Measurements from ENCODE around the gene ARHGAP15. TPM values are rescaled to one million over a fixed set of nuclear protein-coding genes. Genes with fewer than 3 reads are reported as not detected.

ARHGAP15 gene
- total RNA-seq, 1 donor from 2014 or later = 0.51 TPM

DNA sequence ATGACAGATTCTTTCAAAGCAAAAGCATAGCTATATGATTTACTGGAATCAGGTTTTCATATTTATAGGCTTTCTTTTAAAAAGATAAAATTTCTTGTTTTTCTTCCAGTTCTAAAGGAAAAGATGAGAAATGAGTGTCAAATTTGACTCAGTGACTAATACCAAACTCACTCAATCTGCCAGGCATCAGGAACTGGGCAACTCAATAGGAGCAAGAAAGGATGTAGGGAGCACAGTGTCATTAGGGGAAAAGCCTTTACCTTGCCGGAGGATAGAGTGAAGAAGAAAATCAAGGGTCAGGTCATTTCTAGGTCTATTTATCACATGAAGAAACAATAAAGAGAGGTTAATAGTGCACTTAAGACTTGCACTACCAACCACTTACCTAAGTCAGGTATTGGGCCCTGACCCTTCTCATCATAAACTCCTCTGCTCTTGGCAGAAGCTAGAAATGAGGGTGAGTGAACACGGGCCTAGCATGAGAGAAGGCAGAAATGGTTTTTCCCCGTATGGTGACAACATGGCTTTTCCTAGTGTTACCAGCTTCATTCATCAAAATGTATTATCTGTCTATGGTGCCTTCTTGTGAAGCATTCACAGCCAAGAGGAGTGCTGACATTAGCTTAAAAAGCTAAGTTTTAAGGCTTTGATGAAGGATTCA lies 151.0 kb downstream of the ARHGAP15 start:
- TF ChIP-seq, protein P1, sequence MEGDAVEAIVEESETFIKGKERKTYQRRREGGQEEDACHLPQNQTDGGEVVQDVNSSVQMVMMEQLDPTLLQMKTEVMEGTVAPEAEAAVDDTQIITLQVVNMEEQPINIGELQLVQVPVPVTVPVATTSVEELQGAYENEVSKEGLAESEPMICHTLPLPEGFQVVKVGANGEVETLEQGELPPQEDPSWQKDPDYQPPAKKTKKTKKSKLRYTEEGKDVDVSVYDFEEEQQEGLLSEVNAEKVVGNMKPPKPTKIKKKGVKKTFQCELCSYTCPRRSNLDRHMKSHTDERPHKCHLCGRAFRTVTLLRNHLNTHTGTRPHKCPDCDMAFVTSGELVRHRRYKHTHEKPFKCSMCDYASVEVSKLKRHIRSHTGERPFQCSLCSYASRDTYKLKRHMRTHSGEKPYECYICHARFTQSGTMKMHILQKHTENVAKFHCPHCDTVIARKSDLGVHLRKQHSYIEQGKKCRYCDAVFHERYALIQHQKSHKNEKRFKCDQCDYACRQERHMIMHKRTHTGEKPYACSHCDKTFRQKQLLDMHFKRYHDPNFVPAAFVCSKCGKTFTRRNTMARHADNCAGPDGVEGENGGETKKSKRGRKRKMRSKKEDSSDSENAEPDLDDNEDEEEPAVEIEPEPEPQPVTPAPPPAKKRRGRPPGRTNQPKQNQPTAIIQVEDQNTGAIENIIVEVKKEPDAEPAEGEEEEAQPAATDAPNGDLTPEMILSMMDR (IDR thresholded peaks at IDR 0.05; ENCODE audit: unreplicated experiment) = no peak
- Mint-ChIP-seq H3K4me3 (no peak overlapping the region), H3K4me1 (peaks cover 3% of the 10 kb centered on the region), H3K9me3 (peaks cover 6% of the 10 kb centered on the region), H3K36me3 (no peaks in the 10 kb centered on the region), H3K27me3 (ENCODE audit: low read depth) (no peaks in the 10 kb centered on the region), H3K27ac (no peak overlapping the region)
- no peak for DNase-seq (ENCODE audit: low spot score in 2 of 2, unreplicated experiment in 2 of 2)

DNA sequence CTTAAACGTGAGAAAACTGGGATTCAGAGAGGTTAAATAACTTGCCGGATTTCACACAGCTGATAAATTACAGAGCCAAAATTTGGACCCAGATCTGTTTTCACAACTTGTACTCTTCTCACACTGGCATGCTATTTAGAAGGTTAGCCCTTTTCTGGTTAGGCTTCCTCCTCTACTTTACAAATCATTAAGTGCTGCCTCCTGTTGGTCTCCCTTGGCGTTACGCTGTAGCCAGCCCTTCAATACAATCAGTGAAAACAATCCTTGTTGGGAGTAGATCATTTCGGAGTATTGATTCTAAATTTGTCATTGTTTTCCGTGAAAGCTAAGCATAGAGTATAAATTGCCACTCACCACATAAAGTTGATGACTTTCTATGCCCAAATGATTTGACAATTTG lies 153.5 kb downstream of the ARHGAP15 start:
- no peak for DNase-seq (ENCODE audit: low spot score in 2 of 2, unreplicated experiment in 2 of 2)
- H3K27me3 Mint-ChIP-seq (ENCODE audit: low read depth) = no peaks in the 10 kb centered on the region
- no peak overlapping the region for H3K27ac Mint-ChIP-seq
- H3K4me3 Mint-ChIP-seq = no peak overlapping the region
- TF ChIP-seq, protein P1 (IDR thresholded peaks at IDR 0.05; ENCODE audit: unreplicated experiment) = no peak
- peaks cover 6% of the 10 kb centered on the region for H3K9me3 Mint-ChIP-seq
- H3K4me1 Mint-ChIP-seq = no peaks in the 10 kb centered on the region
- no peaks in the 10 kb centered on the region for H3K36me3 Mint-ChIP-seq

DNA sequence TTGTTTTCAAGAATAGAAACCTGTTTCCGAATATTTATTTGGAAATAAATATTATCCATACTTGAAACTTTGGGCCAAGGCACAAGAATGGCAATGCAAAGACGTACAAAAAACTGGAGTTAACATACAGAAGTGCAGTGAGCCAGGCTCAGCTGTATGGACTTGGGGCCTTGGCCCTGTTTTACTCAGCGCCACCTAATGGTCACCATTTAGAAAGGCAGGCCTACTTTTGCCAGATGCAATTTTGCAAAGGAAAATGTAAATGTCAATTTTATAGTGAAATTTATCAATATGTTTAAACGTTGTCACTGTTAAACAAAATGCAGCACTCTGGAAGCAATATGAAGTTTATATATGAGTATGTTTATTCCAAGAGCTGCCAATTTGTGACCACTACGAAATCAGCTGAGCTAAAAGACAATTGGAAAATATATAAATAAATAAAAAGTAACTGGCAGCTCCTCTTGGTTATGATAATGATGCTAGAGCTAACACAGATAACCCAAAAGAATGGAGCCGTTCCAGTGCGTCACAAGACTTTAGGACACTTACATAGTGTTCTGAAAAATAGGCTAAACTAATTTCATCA lies 155.0 kb downstream of the ARHGAP15 start:
- H3K27me3 Mint-ChIP-seq (ENCODE audit: low read depth) = no peaks in the 10 kb centered on the region
- H3K27ac Mint-ChIP-seq = no peak overlapping the region
- no peak overlapping the region for H3K4me3 Mint-ChIP-seq
- H3K4me1 Mint-ChIP-seq = no peaks in the 10 kb centered on the region
- H3K9me3 Mint-ChIP-seq = peaks cover 6% of the 10 kb centered on the region
- DNase-seq (ENCODE audit: low spot score in 2 of 2, unreplicated experiment in 2 of 2) = no peak
- no peaks in the 10 kb centered on the region for H3K36me3 Mint-ChIP-seq
- TF ChIP-seq, protein P1 (IDR thresholded peaks at IDR 0.05; ENCODE audit: unreplicated experiment) = peak; percentile 55

DNA sequence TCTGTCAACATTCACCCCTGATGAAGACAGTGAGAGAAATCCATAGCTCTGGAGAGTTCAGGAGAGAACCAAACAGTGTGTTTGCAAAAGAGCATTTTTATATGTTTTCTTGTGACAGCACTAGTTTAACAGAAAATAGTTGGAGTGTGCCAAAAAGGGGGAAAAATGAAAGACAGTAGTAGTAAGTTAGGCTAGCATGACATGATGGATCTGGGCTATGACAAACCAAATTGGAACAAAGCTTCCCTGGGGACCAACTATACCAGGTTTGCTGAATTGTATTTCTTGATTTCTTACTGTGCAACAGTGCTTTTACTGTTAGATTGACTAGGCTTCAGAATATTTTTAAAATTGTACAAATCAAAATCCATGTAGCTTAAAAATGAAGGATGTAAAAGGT lies 159.8 kb downstream of the ARHGAP15 start:
- Mint-ChIP-seq H3K27ac (no peak overlapping the region), H3K36me3 (no peaks in the 10 kb centered on the region), H3K9me3 (no peaks in the 10 kb centered on the region), H3K4me3 (no peak overlapping the region), H3K27me3 (ENCODE audit: low read depth) (no peaks in the 10 kb centered on the region), H3K4me1 (peaks cover 2% of the 10 kb centered on the region)
- no peak for DNase-seq (ENCODE audit: low spot score in 2 of 2, unreplicated experiment in 2 of 2)
- TF ChIP-seq, protein P1 (IDR thresholded peaks at IDR 0.05; ENCODE audit: unreplicated experiment) = no peak

DNA sequence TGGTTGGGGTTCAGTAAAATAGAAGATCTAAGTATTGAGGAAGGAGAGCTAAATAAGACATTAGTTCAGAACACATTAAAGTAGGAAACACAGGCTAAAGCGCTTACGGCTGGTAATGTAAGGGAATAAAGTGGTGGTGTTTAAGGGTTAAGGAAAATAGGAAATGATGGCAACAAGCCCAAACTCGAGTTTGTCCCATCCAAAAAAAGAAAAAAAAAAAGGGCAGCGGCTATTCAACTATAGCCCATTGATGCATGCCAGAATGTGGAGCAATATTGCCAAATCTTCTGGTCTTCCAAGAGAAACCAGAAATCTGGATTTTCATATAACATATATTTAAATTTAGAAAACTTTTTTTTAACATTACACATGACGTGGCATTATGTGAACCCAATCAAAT lies 161.0 kb downstream of the ARHGAP15 start:
- TF ChIP-seq, protein P1 (IDR thresholded peaks at IDR 0.05; ENCODE audit: unreplicated experiment) = no peak
- Mint-ChIP-seq H3K27ac (no peak overlapping the region), H3K4me1 (peaks cover 2% of the 10 kb centered on the region), H3K36me3 (no peaks in the 10 kb centered on the region), H3K27me3 (ENCODE audit: low read depth) (no peaks in the 10 kb centered on the region), H3K9me3 (no peaks in the 10 kb centered on the region), H3K4me3 (no peak overlapping the region)
- DNase-seq (ENCODE audit: low spot score in 2 of 2, unreplicated experiment in 2 of 2) = no peak

Data from mesothelial cell of epicardium (in vitro differentiated cells).